HepG2 (cell line): ENCODE data around the gene MAPK8IP3. TPM values are rescaled to one million over a fixed set of nuclear protein-coding genes. Genes with fewer than 3 reads are reported as not detected.

Experiments
- ATAC-seq: fragments of 200-7000 bp; cut with Tn5 transposase; 3 replicates; pipeline ENCODE4 v1.9.1; 2020; ENCODE audit warnings: mild to moderate bottlenecking, moderate library complexity
- BruUV-seq: library from RNA; stranded (reverse); fragments of 400-500 nt; replicated peaks from 2 replicates; lab custom pipeline; 2021; lab: Mats Ljungman, UMichigan
- CTCF ChIA-PET: fragments of 300-600 bp; formaldehyde crosslinking; extraction: SDS; loops from one replicate; lab custom pipeline; 2021; ENCODE audit warnings: low total read pairs, inconsistent platforms, low intra/inter-chr PET ratio; lab: Yijun Ruan, JAX
- POLR2A ChIA-PET: fragments of 350-600 bp; sonication (Branson Sonifier 250); formaldehyde crosslinking; loops from one replicate; lab custom pipeline; 2020; ENCODE audit warnings: antibody characterized with exemption, inconsistent platforms; lab: Yijun Ruan, JAX
- DNase-seq: peaks from one replicate; pipeline ENCODE4 v3.0.0-alpha.2; 2015; ENCODE audit warnings: low spot score
- FAIRE-seq: peaks from 3 replicates; lab custom pipeline; 2011; peaks lifted over from hg19 to GRCh38; lab: Jason Lieb, UNC
- H2AFZ ChIP-seq: one replicate; pipeline ENCODE4 v1.6.1; 2011; ENCODE audit warnings: low read length, inconsistent platforms
- H3K27ac ChIP-seq: fragments of 300-600 bp; 3 replicates; pipeline ENCODE4 v1.8.0; 2011; ENCODE audit warnings: mixed run types, mild to moderate bottlenecking, mixed read lengths, low read length, inconsistent platforms; ENCODE audit not compliant: insufficient read depth; ENCODE audit errors: extremely low read length
- H3K27me3 ChIP-seq, 2 experiments: fragments of 200-600 bp in 1 of 2; 2 replicates in 1 of 2; 3 replicates in 1 of 2; pipeline versions ENCODE4 v1.6.0 to v1.8.0; 2011; ENCODE audit warnings: low read length in 2 of 2, mild to moderate bottlenecking in 2 of 2, moderate library complexity in 2 of 2, inconsistent platforms in 1 of 2; ENCODE audit not compliant: insufficient read depth in 2 of 2, control insufficient read depth in 1 of 2
- H3K36me3 ChIP-seq, 2 experiments: fragments of 200-600 bp in 1 of 2; replicated peaks in 1 of 2; 2 replicates in 1 of 2; 3 replicates in 1 of 2; pipeline versions ENCODE4 v1.5.1 to v1.8.0; 2011; ENCODE audit warnings: low read length in 2 of 2, inconsistent platforms in 1 of 2; ENCODE audit not compliant: insufficient read depth in 2 of 2, control insufficient read depth in 1 of 2
- H3K4me1 ChIP-seq: 2 replicates; pipeline ENCODE4 v1.5.1; 2012; ENCODE audit warnings: low read length, inconsistent platforms; ENCODE audit not compliant: insufficient read depth
- H3K4me2 ChIP-seq: 2 replicates; pipeline ENCODE4 v1.6.0; 2011; ENCODE audit warnings: low read depth, low read length, inconsistent platforms
- H3K4me3 ChIP-seq, 3 experiments: fragments of 200-600 bp in 1 of 3; sonication (generic), shearing (Covaris generic) in 1 of 3; replicated peaks in 1 of 3; 2 replicates each; pipeline ENCODE4 v1.5.1; 2011 to 2016; ENCODE audit warnings: low read length in 3 of 3, inconsistent platforms in 2 of 3, low read depth in 2 of 3, mild to moderate bottlenecking in 2 of 3, control low read depth in 1 of 3, mixed read lengths in 1 of 3; ENCODE audit not compliant: insufficient read depth in 1 of 3
- H3K79me2 ChIP-seq: one replicate; pipeline ENCODE4 v1.6.1; 2011; ENCODE audit warnings: low read length, inconsistent platforms; ENCODE audit not compliant: insufficient read depth
- H3K9ac ChIP-seq: 2 replicates; pipeline ENCODE4 v1.6.0; 2011; ENCODE audit warnings: mild to moderate bottlenecking, low read depth, low read length, inconsistent platforms; ENCODE audit not compliant: insufficient read depth
- H3K9me3 ChIP-seq: 2 replicates; pipeline ENCODE4 v1.5.1; 2012; ENCODE audit warnings: mild to moderate bottlenecking, low read length
- H4K20me1 ChIP-seq: 2 replicates; pipeline ENCODE4 v1.6.0; 2011; ENCODE audit warnings: inconsistent platforms, mild to moderate bottlenecking, low read length, moderate library complexity; ENCODE audit not compliant: insufficient read depth
- ADNP ChIP-seq: sonication (generic); formaldehyde crosslinking; IDR thresholded peaks from 2 replicates; pipeline ENCODE4 v1.4.0; 2020; ENCODE audit warnings: missing genetic modification reagents
- WGBS: methylation state at CpG from one replicate; pipeline ENCODE4 v1.1.6; 2017; ENCODE audit warnings: low lambda C conversion rate; 5-methylcytosine and 5-hydroxymethylcytosine counted together
- in situ Hi-C: cut with HindIII; loops from 2 replicates; pipeline ENCODE4 v1.10.0; 2017; ENCODE audit warnings: low pct_unique_long_range_greater_than_20kb; ENCODE audit not compliant: extremely low pct_ligation_motif_present
- intact Hi-C: fragments of 100-400 bp; cut with micrococcal nuclease; formaldehyde crosslinking; loops from one replicate; pipeline ENCODE4 v1.10.0; 2022; ENCODE audit not compliant: unreplicated experiment
- polyA plus RNA-seq, 8 experiments: library from polyadenylated mRNA; depleted of rRNA in 3 of 8; stranded (reverse) in 7 of 8; unstranded in 1 of 8; fragments of >200 nt; fragmentation: Illumina TruSeq in 4 of 8; extraction: Trizol in 4 of 8; gene quantifications; 2 replicates each; pipeline versions ENCODE4 v1.2.1 to v1.2.3, GENCODE V29; 2011 to 2016; ENCODE audit warnings: low read depth in 4 of 8, missing spikeins in 1 of 8, mixed read lengths in 1 of 8; ENCODE audit not compliant: insufficient read depth in 1 of 8
- total RNA-seq, 5 experiments: library from RNA; depleted of rRNA; stranded (reverse); fragments of >200 nt; fragmentation: Illumina TruSeq; extraction: Trizol; gene quantifications; 2 replicates each; pipeline ENCODE4 v1.2.3, GENCODE V29; 2016; ENCODE audit warnings: low read depth in 1 of 5
- TF ChIP-seq, protein P1 (sequence below), 2 experiments: fragments of 450-650 bp in 1 of 2; sonication (generic) in 1 of 2; formaldehyde crosslinking in 1 of 2; IDR thresholded peaks; 2 replicates each; pipeline versions ENCODE4 v1.6.1 to v1.8.0; 2016 to 2022; ENCODE audit warnings: antibody characterized with exemption in 1 of 2, mild to moderate bottlenecking in 1 of 2, missing genetic modification reagents in 1 of 2

MAPK8IP3 gene
- total and polyA plus RNA-seq, 2 of the 13 experiments (the other 11 are each of a cell fraction or from before 2014, with no cell fraction given) = 25.1 to 41.7 TPM

GRCh38 chr16:1661826-1662225, 44.2 kb upstream of the MAPK8IP3 start:
- intact Hi-C loops = no loop called here
- ChIA-PET CTCF (no interaction called here), POLR2A (no interaction called here)
- no peak overlapping the region for H3K4me2 ChIP-seq
- H3K4me1 ChIP-seq = no peaks in the 10 kb centered on the region
- BruUV-seq = no TSS peak
- H3K36me3 ChIP-seq = peaks cover 24 to 72% of the 10 kb centered on the region in 2 experiments
- H3K4me3 ChIP-seq = no peak overlapping the region
- H3K27me3 ChIP-seq = no peaks in the 10 kb centered on the region
- in situ Hi-C loops = no loop called here
- H3K9ac ChIP-seq = no peak overlapping the region
- 72% methylated on average over 2 of the region's 2 CpGs for WGBS
- no peak overlapping the region for H3K27ac ChIP-seq
- H3K9me3 ChIP-seq = no peaks in the 10 kb centered on the region
- TF ChIP-seq ADNP (CRISPR knock-in tag) = no peak
- TF ChIP-seq, protein P1, sequence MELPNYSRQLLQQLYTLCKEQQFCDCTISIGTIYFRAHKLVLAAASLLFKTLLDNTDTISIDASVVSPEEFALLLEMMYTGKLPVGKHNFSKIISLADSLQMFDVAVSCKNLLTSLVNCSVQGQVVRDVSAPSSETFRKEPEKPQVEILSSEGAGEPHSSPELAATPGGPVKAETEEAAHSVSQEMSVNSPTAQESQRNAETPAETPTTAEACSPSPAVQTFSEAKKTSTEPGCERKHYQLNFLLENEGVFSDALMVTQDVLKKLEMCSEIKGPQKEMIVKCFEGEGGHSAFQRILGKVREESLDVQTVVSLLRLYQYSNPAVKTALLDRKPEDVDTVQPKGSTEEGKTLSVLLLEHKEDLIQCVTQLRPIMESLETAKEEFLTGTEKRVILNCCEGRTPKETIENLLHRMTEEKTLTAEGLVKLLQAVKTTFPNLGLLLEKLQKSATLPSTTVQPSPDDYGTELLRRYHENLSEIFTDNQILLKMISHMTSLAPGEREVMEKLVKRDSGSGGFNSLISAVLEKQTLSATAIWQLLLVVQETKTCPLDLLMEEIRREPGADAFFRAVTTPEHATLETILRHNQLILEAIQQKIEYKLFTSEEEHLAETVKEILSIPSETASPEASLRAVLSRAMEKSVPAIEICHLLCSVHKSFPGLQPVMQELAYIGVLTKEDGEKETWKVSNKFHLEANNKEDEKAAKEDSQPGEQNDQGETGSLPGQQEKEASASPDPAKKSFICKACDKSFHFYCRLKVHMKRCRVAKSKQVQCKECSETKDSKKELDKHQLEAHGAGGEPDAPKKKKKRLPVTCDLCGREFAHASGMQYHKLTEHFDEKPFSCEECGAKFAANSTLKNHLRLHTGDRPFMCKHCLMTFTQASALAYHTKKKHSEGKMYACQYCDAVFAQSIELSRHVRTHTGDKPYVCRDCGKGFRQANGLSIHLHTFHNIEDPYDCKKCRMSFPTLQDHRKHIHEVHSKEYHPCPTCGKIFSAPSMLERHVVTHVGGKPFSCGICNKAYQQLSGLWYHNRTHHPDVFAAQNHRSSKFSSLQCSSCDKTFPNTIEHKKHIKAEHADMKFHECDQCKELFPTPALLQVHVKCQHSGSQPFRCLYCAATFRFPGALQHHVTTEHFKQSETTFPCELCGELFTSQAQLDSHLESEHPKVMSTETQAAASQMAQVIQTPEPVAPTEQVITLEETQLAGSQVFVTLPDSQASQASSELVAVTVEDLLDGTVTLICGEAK (IDR thresholded peaks at IDR 0.05) = peak; percentile 60
- TF ChIP-seq, protein P1 (CRISPR knock-in tag; IDR thresholded peaks at IDR 0.05) = peak; percentile 98
- no peak for FAIRE-seq
- no peak overlapping the region for H2AFZ ChIP-seq
- no peak for ATAC-seq
- no peak for DNase-seq
- H3K79me2 ChIP-seq = no peaks in the 10 kb centered on the region
- H4K20me1 ChIP-seq = no peaks in the 10 kb centered on the region
